ENCODE measurements around the gene FGD4.

FGD4 gene

DNA sequence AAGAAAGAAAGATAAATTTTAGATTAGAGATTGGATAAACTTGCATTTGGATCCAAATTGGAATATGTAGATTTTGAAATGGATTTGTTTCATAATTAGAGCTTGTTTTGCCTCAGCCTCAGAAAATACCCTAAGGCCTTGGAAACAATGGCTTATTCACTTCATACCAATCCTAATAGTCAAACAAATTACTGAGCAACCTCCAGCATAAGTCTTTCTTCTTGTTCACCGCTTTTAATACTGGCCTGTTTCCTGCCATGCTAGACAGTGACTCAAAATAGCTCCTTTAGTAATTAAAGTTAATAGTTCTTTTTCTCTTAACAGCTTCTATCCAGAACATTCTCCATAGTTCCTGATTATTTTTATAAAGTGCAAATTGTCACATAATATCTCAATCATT lies 168.9 kb downstream of the FGD4 start:
- H3K27me3 ChIP-seq (ENCODE audit: control insufficient read depth, insufficient read depth, low read length): no peaks in the 10 kb centered on the region
- no peak overlapping the region for H3K4me3 ChIP-seq (ENCODE audit: low read length)
- peaks cover 2% of the 10 kb centered on the region; the same call in 1 of the 2 replicates for H3K36me3 ChIP-seq (ENCODE audit: control insufficient read depth, insufficient read depth, low read length)
- DNase-seq (ENCODE audit: low read depth, low spot score): no peak
- peaks cover 2% of the 10 kb centered on the region; the same call in 1 of the 2 replicates for H3K4me1 ChIP-seq (ENCODE audit: control insufficient read depth, insufficient read depth, low read length)
- no peaks in the 10 kb centered on the region for H3K9me3 ChIP-seq (ENCODE audit: control insufficient read depth, insufficient read depth, low read length)
- H3K27ac ChIP-seq (ENCODE audit: low read length): no peak overlapping the region
- no CpG with 5 or more reads among the region's 1 CpG for WGBS (ENCODE audit: insufficient coverage, insufficient read length)

GRCh38 chr12:32569259-32569658 lies 169.9 kb downstream of the FGD4 start:
- Histone ChIP-seq H3K4me1 (ENCODE audit: control insufficient read depth, insufficient read depth, low read length) (peaks cover 2% of the 10 kb centered on the region; the same call in 1 of the 2 replicates), H3K27ac (ENCODE audit: low read length) (no peak overlapping the region), H3K9me3 (ENCODE audit: control insufficient read depth, insufficient read depth, low read length) (no peaks in the 10 kb centered on the region), H3K27me3 (ENCODE audit: control insufficient read depth, insufficient read depth, low read length) (no peaks in the 10 kb centered on the region), H3K36me3 (ENCODE audit: control insufficient read depth, insufficient read depth, low read length) (no peaks in the 10 kb centered on the region), H3K4me3 (ENCODE audit: low read length) (no peak overlapping the region)
- no CpG with 5 or more reads among the region's 2 CpGs for WGBS (ENCODE audit: insufficient coverage, insufficient read length)
- no peak for DNase-seq (ENCODE audit: low read depth, low spot score)

GRCh38 chr12:32574585-32574984 lies 175.2 kb downstream of the FGD4 start:
- Histone ChIP-seq H3K4me3 (ENCODE audit: low read length) (no peak overlapping the region), H3K36me3 (ENCODE audit: control insufficient read depth, insufficient read depth, low read length) (no peaks in the 10 kb centered on the region), H3K9me3 (ENCODE audit: control insufficient read depth, insufficient read depth, low read length) (no peaks in the 10 kb centered on the region), H3K4me1 (ENCODE audit: control insufficient read depth, insufficient read depth, low read length) (no peaks in the 10 kb centered on the region), H3K27me3 (ENCODE audit: control insufficient read depth, insufficient read depth, low read length) (no peaks in the 10 kb centered on the region), H3K27ac (ENCODE audit: low read length) (no peak overlapping the region)
- DNase-seq (ENCODE audit: low read depth, low spot score): no peak
- WGBS (ENCODE audit: insufficient coverage, insufficient read length): no CpG with 5 or more reads among the region's 1 CpG

DNA sequence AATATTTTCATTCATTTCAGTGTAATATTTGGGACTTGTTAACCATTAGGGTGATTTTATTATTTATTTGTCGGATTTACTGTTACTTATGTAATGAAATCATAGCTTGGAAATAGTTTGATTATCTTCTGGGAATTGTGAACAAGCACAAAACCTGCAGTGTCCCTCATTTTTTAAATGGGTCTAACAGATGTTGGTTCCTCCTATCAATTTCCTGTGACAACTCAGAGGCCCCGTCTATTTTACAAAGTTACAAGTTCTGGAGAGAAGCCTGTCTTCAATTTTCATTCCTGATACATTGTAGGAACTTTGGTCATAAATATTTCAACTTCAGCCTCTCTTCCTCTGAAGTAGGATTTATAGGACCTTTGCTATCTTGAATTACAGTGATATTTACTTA lies 178.0 kb downstream of the FGD4 start:
- Histone ChIP-seq H3K27ac (ENCODE audit: low read length) (no peak overlapping the region), H3K4me3 (ENCODE audit: low read length) (no peak overlapping the region), H3K4me1 (ENCODE audit: control insufficient read depth, insufficient read depth, low read length) (no peaks in the 10 kb centered on the region), H3K9me3 (ENCODE audit: control insufficient read depth, insufficient read depth, low read length) (no peaks in the 10 kb centered on the region), H3K27me3 (ENCODE audit: control insufficient read depth, insufficient read depth, low read length) (no peaks in the 10 kb centered on the region), H3K36me3 (ENCODE audit: control insufficient read depth, insufficient read depth, low read length) (no peaks in the 10 kb centered on the region)
- WGBS (ENCODE audit: insufficient coverage, insufficient read length): 100% methylated on average over 1 of the region's 2 CpGs
- no peak for DNase-seq (ENCODE audit: low read depth, low spot score)

DNA sequence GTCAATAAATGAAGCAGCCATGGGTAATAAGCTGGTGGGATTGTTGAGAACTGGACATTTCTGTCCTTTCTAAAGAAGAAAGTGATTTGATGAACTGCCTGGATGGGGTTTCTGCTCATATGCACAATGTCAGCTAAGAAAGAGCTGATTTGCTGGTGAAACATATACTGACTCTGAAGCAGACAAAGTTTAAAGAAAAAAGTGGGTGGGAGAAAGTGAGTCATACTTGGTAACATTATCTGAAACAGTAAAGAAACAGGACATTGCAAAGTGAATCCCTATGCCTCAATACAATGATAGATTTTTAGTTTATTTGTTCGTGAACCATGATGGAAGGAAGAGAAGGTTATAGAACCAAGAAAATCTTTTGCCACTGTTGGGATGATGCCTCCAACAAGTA lies 184.2 kb downstream of the FGD4 start:
- H3K27me3 ChIP-seq (ENCODE audit: control insufficient read depth, insufficient read depth, low read length): no peaks in the 10 kb centered on the region
- no CpG with 5 or more reads among the region's 1 CpG for WGBS (ENCODE audit: insufficient coverage, insufficient read length)
- no peak for DNase-seq (ENCODE audit: low read depth, low spot score)
- H3K27ac ChIP-seq (ENCODE audit: low read length): no peak overlapping the region
- no peak overlapping the region for H3K4me3 ChIP-seq (ENCODE audit: low read length)
- no peaks in the 10 kb centered on the region for H3K4me1 ChIP-seq (ENCODE audit: control insufficient read depth, insufficient read depth, low read length)
- H3K36me3 ChIP-seq (ENCODE audit: control insufficient read depth, insufficient read depth, low read length): no peaks in the 10 kb centered on the region
- no peaks in the 10 kb centered on the region for H3K9me3 ChIP-seq (ENCODE audit: control insufficient read depth, insufficient read depth, low read length)

DNA sequence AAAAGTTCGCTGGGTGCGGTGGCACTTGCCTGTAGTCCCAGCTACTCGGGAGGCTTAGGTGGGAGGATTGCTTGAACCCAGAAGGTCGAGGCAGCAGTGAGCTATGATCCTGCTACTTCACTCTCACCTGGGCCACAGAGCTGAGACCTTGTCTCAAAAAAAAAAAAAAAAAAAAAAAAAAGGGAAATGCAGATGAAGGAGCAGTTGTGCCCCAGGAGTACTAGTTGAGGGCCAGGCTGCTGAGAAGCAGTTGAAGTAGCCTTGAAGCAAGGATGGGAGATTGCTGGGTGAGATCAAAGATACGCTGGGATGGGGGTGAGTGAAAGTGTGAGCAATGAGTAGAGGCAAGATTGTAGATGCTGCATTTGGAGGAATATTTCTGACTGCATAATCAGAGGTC lies 186.3 kb downstream of the FGD4 start:
- Histone ChIP-seq H3K4me3 (ENCODE audit: low read length) (no peak overlapping the region), H3K27me3 (ENCODE audit: control insufficient read depth, insufficient read depth, low read length) (no peaks in the 10 kb centered on the region), H3K4me1 (ENCODE audit: control insufficient read depth, insufficient read depth, low read length) (no peaks in the 10 kb centered on the region), H3K36me3 (ENCODE audit: control insufficient read depth, insufficient read depth, low read length) (no peaks in the 10 kb centered on the region; the same call in 1 of the 2 replicates), H3K27ac (ENCODE audit: low read length) (no peak overlapping the region), H3K9me3 (ENCODE audit: control insufficient read depth, insufficient read depth, low read length) (no peaks in the 10 kb centered on the region)
- WGBS (ENCODE audit: insufficient coverage, insufficient read length): no CpG with 5 or more reads among the region's 5 CpGs
- DNase-seq (ENCODE audit: low read depth, low spot score): no peak

DNA sequence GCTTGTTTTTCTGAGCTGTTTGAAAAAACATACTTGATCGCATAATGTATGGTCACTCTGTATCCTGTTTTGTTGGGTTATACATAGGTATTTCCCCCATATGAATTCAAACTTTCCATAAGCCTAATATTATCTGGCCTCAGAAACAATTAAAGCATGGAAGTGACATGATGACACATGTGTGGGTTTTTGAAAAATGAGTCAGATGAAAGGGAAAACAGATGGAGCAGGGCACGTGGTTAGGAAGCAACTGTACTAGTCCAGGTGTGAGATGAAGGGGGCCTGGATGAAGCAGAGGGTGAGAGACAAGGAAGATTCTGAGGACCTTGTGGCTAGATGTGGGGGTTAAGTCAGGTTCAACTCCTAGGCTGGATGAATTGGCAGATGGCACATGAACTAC lies 187.0 kb downstream of the FGD4 start:
- H3K9me3 ChIP-seq (ENCODE audit: control insufficient read depth, insufficient read depth, low read length): no peaks in the 10 kb centered on the region
- H3K27ac ChIP-seq (ENCODE audit: low read length): no peak overlapping the region
- no peaks in the 10 kb centered on the region for H3K27me3 ChIP-seq (ENCODE audit: control insufficient read depth, insufficient read depth, low read length)
- no peaks in the 10 kb centered on the region for H3K4me1 ChIP-seq (ENCODE audit: control insufficient read depth, insufficient read depth, low read length)
- WGBS (ENCODE audit: insufficient coverage, insufficient read length): no CpG with 5 or more reads among the region's 2 CpGs
- no peak overlapping the region for H3K4me3 ChIP-seq (ENCODE audit: low read length)
- no peak for DNase-seq (ENCODE audit: low read depth, low spot score)
- peaks cover under 1% of the 10 kb centered on the region; the same call in 1 of the 2 replicates for H3K36me3 ChIP-seq (ENCODE audit: control insufficient read depth, insufficient read depth, low read length)

DNA sequence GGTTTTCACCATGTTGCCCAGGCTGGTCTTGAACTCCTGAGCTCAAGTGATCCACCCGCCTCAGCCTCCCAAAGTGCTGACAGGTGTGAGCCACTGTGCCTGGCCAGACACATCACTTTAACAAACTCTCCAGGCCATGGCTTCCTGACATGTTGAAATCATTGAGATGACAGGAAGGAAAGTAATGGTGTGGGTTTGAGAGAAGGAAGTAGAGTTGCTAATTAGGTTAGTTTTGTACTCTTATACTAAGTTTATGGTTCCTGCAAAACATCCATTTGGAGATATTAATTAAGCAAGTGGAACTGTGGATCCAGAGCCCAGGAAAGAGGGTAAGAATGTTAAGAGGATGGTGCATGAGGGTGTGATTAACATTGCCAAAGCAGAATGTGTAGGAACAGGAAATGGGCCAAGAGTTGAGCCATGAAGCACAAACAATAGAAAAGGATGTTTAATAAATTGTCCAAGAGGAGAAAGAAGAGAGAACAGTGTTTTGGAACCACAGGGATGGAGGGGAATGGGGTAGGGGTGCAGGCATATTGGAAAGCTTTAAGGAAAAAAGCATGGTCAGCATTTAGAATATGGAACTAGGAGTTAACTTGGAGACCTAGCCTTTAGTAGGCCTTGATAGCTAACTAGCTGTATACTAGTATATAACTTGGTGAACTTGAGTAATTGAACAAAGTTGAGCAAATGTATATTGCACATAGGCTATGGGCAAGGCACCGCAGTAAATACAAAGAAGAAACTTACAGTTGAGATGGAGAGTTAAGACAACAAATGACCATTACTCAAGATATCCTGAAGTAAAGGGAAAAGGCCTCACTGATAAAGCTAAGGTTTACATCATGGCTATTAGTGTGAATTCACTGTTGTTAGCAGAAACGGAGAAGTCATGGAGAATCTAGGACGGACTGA lies 188.5 kb downstream of the FGD4 start:
- no peaks in the 10 kb centered on the region for H3K27me3 ChIP-seq (ENCODE audit: control insufficient read depth, insufficient read depth, low read length)
- no peak overlapping the region for H3K27ac ChIP-seq (ENCODE audit: low read length)
- H3K9me3 ChIP-seq (ENCODE audit: control insufficient read depth, insufficient read depth, low read length): no peaks in the 10 kb centered on the region
- no peaks in the 10 kb centered on the region for H3K4me1 ChIP-seq (ENCODE audit: control insufficient read depth, insufficient read depth, low read length)
- H3K4me3 ChIP-seq (ENCODE audit: low read length): no peak overlapping the region
- no peak for DNase-seq (ENCODE audit: low read depth, low spot score)
- H3K36me3 ChIP-seq (ENCODE audit: control insufficient read depth, insufficient read depth, low read length): peaks cover 4% of the 10 kb centered on the region; the same call in 1 of the 2 replicates
- WGBS (ENCODE audit: insufficient coverage, insufficient read length): no CpG with 5 or more reads among the region's 4 CpGs

DNA sequence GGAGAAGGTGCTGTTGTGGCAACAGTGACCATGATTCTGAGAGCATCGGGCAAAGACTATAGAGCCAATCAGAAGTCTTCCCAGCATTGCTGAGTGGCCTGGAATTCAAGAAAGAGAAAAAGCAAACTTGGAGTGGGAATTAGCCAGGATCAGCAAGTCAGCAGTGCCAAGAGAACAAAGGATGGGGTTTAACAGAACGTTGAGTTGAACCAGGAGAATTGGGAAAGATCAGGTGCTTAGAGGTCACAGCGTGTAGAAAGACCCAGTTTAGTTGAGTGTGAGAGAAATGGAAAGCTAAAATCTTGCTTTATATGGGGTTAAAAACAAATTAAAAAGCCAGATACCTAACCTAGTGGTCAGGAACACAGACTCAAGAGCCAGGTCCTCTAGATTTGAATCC lies 189.2 kb downstream of the FGD4 start:
- H3K4me1 ChIP-seq (ENCODE audit: control insufficient read depth, insufficient read depth, low read length): no peaks in the 10 kb centered on the region
- no CpG with 5 or more reads among the region's 3 CpGs for WGBS (ENCODE audit: insufficient coverage, insufficient read length)
- no peaks in the 10 kb centered on the region for H3K9me3 ChIP-seq (ENCODE audit: control insufficient read depth, insufficient read depth, low read length)
- H3K27ac ChIP-seq (ENCODE audit: low read length): no peak overlapping the region
- H3K4me3 ChIP-seq (ENCODE audit: low read length): no peak overlapping the region
- peaks cover 4% of the 10 kb centered on the region; the same call in 1 of the 2 replicates for H3K36me3 ChIP-seq (ENCODE audit: control insufficient read depth, insufficient read depth, low read length)
- DNase-seq (ENCODE audit: low read depth, low spot score): no peak
- no peaks in the 10 kb centered on the region for H3K27me3 ChIP-seq (ENCODE audit: control insufficient read depth, insufficient read depth, low read length)

DNA sequence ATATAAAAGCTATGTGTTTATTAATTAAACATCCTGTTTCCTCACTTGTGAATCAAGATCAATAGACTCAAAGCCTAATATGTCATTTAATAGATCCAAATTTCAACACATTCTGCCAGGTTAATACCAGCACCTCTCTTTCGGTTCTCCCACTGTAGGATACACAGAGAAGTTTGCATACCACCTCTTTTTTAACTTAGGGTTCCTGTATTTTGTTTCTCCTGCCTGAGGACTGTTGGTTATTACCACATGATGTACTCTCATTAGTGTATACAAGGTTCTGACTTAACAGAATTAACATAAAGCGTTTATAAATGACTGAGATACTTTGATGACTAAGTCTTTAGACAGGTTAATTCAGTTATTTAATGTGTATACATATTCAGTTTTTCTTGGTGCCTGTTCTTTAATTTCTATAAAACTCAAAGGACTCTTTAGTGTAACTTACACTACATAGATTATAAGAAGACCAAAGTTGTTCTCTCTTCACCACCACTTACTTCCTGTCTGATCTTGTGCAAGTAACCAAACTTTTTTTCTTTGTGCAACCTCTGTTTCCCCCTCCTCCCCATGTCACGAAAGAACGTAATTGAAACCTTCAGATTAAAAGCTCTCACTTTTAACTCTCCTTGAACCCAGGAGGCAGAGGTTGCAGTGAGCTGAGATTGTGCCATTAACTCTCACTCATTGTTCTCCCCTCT lies 190.0 kb downstream of the FGD4 start:
- no CpG with 5 or more reads among the region's 4 CpGs for WGBS (ENCODE audit: insufficient coverage, insufficient read length)
- H3K27me3 ChIP-seq (ENCODE audit: control insufficient read depth, insufficient read depth, low read length): no peaks in the 10 kb centered on the region
- H3K4me3 ChIP-seq (ENCODE audit: low read length): no peak overlapping the region
- peaks cover 4% of the 10 kb centered on the region; the same call in 1 of the 2 replicates for H3K36me3 ChIP-seq (ENCODE audit: control insufficient read depth, insufficient read depth, low read length)
- DNase-seq (ENCODE audit: low read depth, low spot score): no peak
- H3K4me1 ChIP-seq (ENCODE audit: control insufficient read depth, insufficient read depth, low read length): no peaks in the 10 kb centered on the region
- H3K9me3 ChIP-seq (ENCODE audit: control insufficient read depth, insufficient read depth, low read length): no peaks in the 10 kb centered on the region
- H3K27ac ChIP-seq (ENCODE audit: low read length): no peak overlapping the region
